HepG2 (cell line): ENCODE measurements around the gene CD83. TPM values are rescaled to one million over a fixed set of nuclear protein-coding genes. Genes with fewer than 3 reads are reported as not detected.

Experiments used
- ATAC-seq: fragments of 200-7000 bp; cut with Tn5 transposase; 3 replicates; pipeline ENCODE4 v1.9.1; 2020; ENCODE audit warnings: mild to moderate bottlenecking, moderate library complexity
- BruUV-seq: library from RNA; stranded (reverse); fragments of 400-500 nt; replicated peaks from 2 replicates; lab custom pipeline; 2021; lab: Mats Ljungman, UMichigan
- CTCF ChIA-PET: fragments of 300-600 bp; formaldehyde crosslinking; extraction: SDS; loops from one replicate; lab custom pipeline; 2021; ENCODE audit warnings: low total read pairs, inconsistent platforms, low intra/inter-chr PET ratio; lab: Yijun Ruan, JAX
- POLR2A ChIA-PET: fragments of 350-600 bp; sonication (Branson Sonifier 250); formaldehyde crosslinking; loops from one replicate; lab custom pipeline; 2020; ENCODE audit warnings: antibody characterized with exemption, inconsistent platforms; lab: Yijun Ruan, JAX
- DNase-seq: peaks from one replicate; pipeline ENCODE4 v3.0.0-alpha.2; 2015; ENCODE audit warnings: low spot score
- FAIRE-seq: peaks from 3 replicates; lab custom pipeline; 2011; peaks lifted over from hg19 to GRCh38; lab: Jason Lieb, UNC
- H2AFZ ChIP-seq: one replicate; pipeline ENCODE4 v1.6.1; 2011; ENCODE audit warnings: low read length, inconsistent platforms
- H3K27ac ChIP-seq: fragments of 300-600 bp; 3 replicates; pipeline ENCODE4 v1.8.0; 2011; ENCODE audit warnings: mixed run types, mild to moderate bottlenecking, mixed read lengths, low read length, inconsistent platforms; ENCODE audit not compliant: insufficient read depth; ENCODE audit errors: extremely low read length
- H3K27me3 ChIP-seq, 2 experiments: fragments of 200-600 bp in 1 of 2; 2 replicates in 1 of 2; 3 replicates in 1 of 2; pipeline versions ENCODE4 v1.6.0 to v1.8.0; 2011; ENCODE audit warnings: low read length in 2 of 2, mild to moderate bottlenecking in 2 of 2, moderate library complexity in 2 of 2, inconsistent platforms in 1 of 2; ENCODE audit not compliant: insufficient read depth in 2 of 2, control insufficient read depth in 1 of 2
- H3K36me3 ChIP-seq, 2 experiments: fragments of 200-600 bp in 1 of 2; replicated peaks in 1 of 2; 2 replicates in 1 of 2; 3 replicates in 1 of 2; pipeline versions ENCODE4 v1.5.1 to v1.8.0; 2011; ENCODE audit warnings: low read length in 2 of 2, inconsistent platforms in 1 of 2; ENCODE audit not compliant: insufficient read depth in 2 of 2, control insufficient read depth in 1 of 2
- H3K4me1 ChIP-seq: 2 replicates; pipeline ENCODE4 v1.5.1; 2012; ENCODE audit warnings: low read length, inconsistent platforms; ENCODE audit not compliant: insufficient read depth
- H3K4me2 ChIP-seq: 2 replicates; pipeline ENCODE4 v1.6.0; 2011; ENCODE audit warnings: low read depth, low read length, inconsistent platforms
- H3K4me3 ChIP-seq, 3 experiments: fragments of 200-600 bp in 1 of 3; sonication (generic), shearing (Covaris generic) in 1 of 3; replicated peaks in 1 of 3; 2 replicates each; pipeline ENCODE4 v1.5.1; 2011 to 2016; ENCODE audit warnings: low read length in 3 of 3, inconsistent platforms in 2 of 3, low read depth in 2 of 3, mild to moderate bottlenecking in 2 of 3, control low read depth in 1 of 3, mixed read lengths in 1 of 3; ENCODE audit not compliant: insufficient read depth in 1 of 3
- H3K79me2 ChIP-seq: one replicate; pipeline ENCODE4 v1.6.1; 2011; ENCODE audit warnings: low read length, inconsistent platforms; ENCODE audit not compliant: insufficient read depth
- H3K9ac ChIP-seq: 2 replicates; pipeline ENCODE4 v1.6.0; 2011; ENCODE audit warnings: mild to moderate bottlenecking, low read depth, low read length, inconsistent platforms; ENCODE audit not compliant: insufficient read depth
- H3K9me3 ChIP-seq: 2 replicates; pipeline ENCODE4 v1.5.1; 2012; ENCODE audit warnings: mild to moderate bottlenecking, low read length
- H4K20me1 ChIP-seq: 2 replicates; pipeline ENCODE4 v1.6.0; 2011; ENCODE audit warnings: inconsistent platforms, mild to moderate bottlenecking, low read length, moderate library complexity; ENCODE audit not compliant: insufficient read depth
- ARID3A ChIP-seq: IDR thresholded peaks from 2 replicates; pipeline ENCODE4 v1.6.1; 2012; ENCODE audit warnings: low read depth, low read length, improper control_type of control experiment
- HMG20A ChIP-seq: IDR thresholded peaks from 2 replicates; pipeline ENCODE4 v1.6.1; 2016; ENCODE audit warnings: borderline replicate concordance
- MEF2D ChIP-seq: sonication (generic); formaldehyde crosslinking; IDR thresholded peaks from 2 replicates; pipeline ENCODE4 v1.5.1; 2020; ENCODE audit warnings: mild to moderate bottlenecking, missing genetic modification reagents
- MTERF4 ChIP-seq: sonication (generic); formaldehyde crosslinking; IDR thresholded peaks from 2 replicates; pipeline ENCODE4 v1.8.0; 2023; ENCODE audit warnings: mild to moderate bottlenecking, missing genetic modification reagents
- PAX8 ChIP-seq: sonication (generic); formaldehyde crosslinking; IDR thresholded peaks from 2 replicates; pipeline ENCODE4 v1.8.0; 2022; ENCODE audit warnings: mild to moderate bottlenecking, missing genetic modification reagents, borderline replicate concordance
- SIX1 ChIP-seq: sonication (generic); formaldehyde crosslinking; IDR thresholded peaks from 2 replicates; pipeline ENCODE4 v1.4.0; 2020; ENCODE audit warnings: missing genetic modification reagents, borderline replicate concordance
- SRSF1 ChIP-seq: fragments of 200-400 bp; formaldehyde crosslinking; optimal IDR thresholded peaks from 2 replicates; pipeline ENCODE3; 2017; ENCODE audit warnings: mild to moderate bottlenecking, low read depth, low read length, moderate library complexity
- THAP8 ChIP-seq: sonication (generic); formaldehyde crosslinking; IDR thresholded peaks from 2 replicates; pipeline ENCODE4 v1.5.1; 2020; ENCODE audit warnings: missing genetic modification reagents, mild to moderate bottlenecking, borderline replicate concordance
- ZNF598 ChIP-seq: sonication (generic); formaldehyde crosslinking; IDR thresholded peaks from 2 replicates; pipeline ENCODE4 v1.5.1; 2020; ENCODE audit warnings: mild to moderate bottlenecking, missing genetic modification reagents, borderline replicate concordance
- ZNF737 ChIP-seq: sonication (generic); formaldehyde crosslinking; IDR thresholded peaks from 2 replicates; pipeline ENCODE4 v1.5.0; 2020; ENCODE audit warnings: missing genetic modification reagents, mild to moderate bottlenecking, borderline replicate concordance
- WGBS: methylation state at CpG from one replicate; pipeline ENCODE4 v1.1.6; 2017; ENCODE audit warnings: low lambda C conversion rate; 5-methylcytosine and 5-hydroxymethylcytosine counted together
- in situ Hi-C: cut with HindIII; loops from 2 replicates; pipeline ENCODE4 v1.10.0; 2017; ENCODE audit warnings: low pct_unique_long_range_greater_than_20kb; ENCODE audit not compliant: extremely low pct_ligation_motif_present
- intact Hi-C: fragments of 100-400 bp; cut with micrococcal nuclease; formaldehyde crosslinking; loops from one replicate; pipeline ENCODE4 v1.10.0; 2022; ENCODE audit not compliant: unreplicated experiment
- polyA plus RNA-seq, 8 experiments: library from polyadenylated mRNA; depleted of rRNA in 3 of 8; stranded (reverse) in 7 of 8; unstranded in 1 of 8; fragments of >200 nt; fragmentation: Illumina TruSeq in 4 of 8; extraction: Trizol in 4 of 8; gene quantifications; 2 replicates each; pipeline versions ENCODE4 v1.2.1 to v1.2.3, GENCODE V29; 2011 to 2016; ENCODE audit warnings: low read depth in 4 of 8, missing spikeins in 1 of 8, mixed read lengths in 1 of 8; ENCODE audit not compliant: insufficient read depth in 1 of 8
- total RNA-seq, 5 experiments: library from RNA; depleted of rRNA; stranded (reverse); fragments of >200 nt; fragmentation: Illumina TruSeq; extraction: Trizol; gene quantifications; 2 replicates each; pipeline ENCODE4 v1.2.3, GENCODE V29; 2016; ENCODE audit warnings: low read depth in 1 of 5
- TF ChIP-seq, protein P1 (sequence below): sonication (generic); formaldehyde crosslinking; IDR thresholded peaks from 2 replicates; pipeline ENCODE4 v1.5.0; 2020; ENCODE audit warnings: missing genetic modification reagents

The CD83 gene
- total and polyA plus RNA-seq, 2 of the 13 experiments (the other 11 are each of a cell fraction or from before 2014, with no cell fraction given), result 0.46 to 2.3 TPM

DNA sequence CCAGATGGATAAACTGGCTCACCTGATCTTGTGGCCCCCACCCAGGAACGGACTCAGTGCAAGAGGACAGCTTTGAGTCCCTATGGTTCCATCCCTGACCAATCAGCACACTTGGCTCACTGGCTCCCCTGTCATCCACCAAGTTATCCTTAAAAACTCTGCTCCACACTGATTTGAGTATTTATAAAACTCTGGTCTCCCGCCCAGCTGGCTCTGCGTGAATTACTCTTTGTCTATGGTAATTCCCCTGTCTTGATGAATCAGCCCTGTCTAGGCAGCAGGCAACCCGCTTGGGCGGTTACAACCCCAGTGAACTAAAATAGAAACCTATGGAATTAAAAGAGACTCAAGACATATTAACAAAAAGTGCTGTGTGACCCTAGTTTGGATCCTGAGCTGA, 38.1 kb upstream of the CD83 start:
- no peak overlapping the region for H3K27ac ChIP-seq
- no peak overlapping the region for H3K9ac ChIP-seq
- TF ChIP-seq MTERF4 (CRISPR knock-in tag), result no peak
- TF ChIP-seq ARID3A, result no peak
- 35% methylated on average over 4 of the region's 5 CpGs for WGBS
- no TSS peak for BruUV-seq
- peaks cover 0 to 4% of the 10 kb centered on the region in 2 experiments; a peak in 1 of 5 replicates for H3K27me3 ChIP-seq
- in situ Hi-C loops (no loop called here), intact Hi-C loops (no loop called here)
- CTCF ChIA-PET, result no interaction called here
- no peak overlapping the region for H3K4me3 ChIP-seq
- no peak for ATAC-seq
- peaks cover 8% of the 10 kb centered on the region; the same call in 1 of the 2 replicates for H3K4me1 ChIP-seq
- DNase-seq, result no peak
- FAIRE-seq, result no peak
- H3K36me3 ChIP-seq, result no peaks in the 10 kb centered on the region
- POLR2A ChIA-PET, result no interaction called here
- H3K79me2 ChIP-seq, result no peaks in the 10 kb centered on the region
- H2AFZ ChIP-seq, result no peak overlapping the region
- no peaks in the 10 kb centered on the region for H4K20me1 ChIP-seq
- H3K9me3 ChIP-seq, result no peaks in the 10 kb centered on the region
- no peak overlapping the region for H3K4me2 ChIP-seq

- H4K20me1 ChIP-seq, result no peaks in the 10 kb centered on the region
- H3K4me1 ChIP-seq, result peaks cover 4% of the 10 kb centered on the region; the same call in 1 of the 2 replicates
- H3K27me3 ChIP-seq, result peaks cover 0 to 4% of the 10 kb centered on the region in 2 experiments; a peak in 1 of 5 replicates
- no peak for FAIRE-seq
- no peak overlapping the region for H3K4me3 ChIP-seq
- 15% methylated on average over 3 of the region's 3 CpGs for WGBS
- ATAC-seq, result no peak
- ChIA-PET CTCF (no interaction called here), POLR2A (no interaction called here)
- no peak overlapping the region for H2AFZ ChIP-seq
- no peak overlapping the region for H3K9ac ChIP-seq
- in situ Hi-C loops, result no loop called here
- no peak overlapping the region for H3K4me2 ChIP-seq
- intact Hi-C loops, result no loop called here
- DNase-seq, result no peak
- H3K36me3 ChIP-seq, result no peaks in the 10 kb centered on the region
- no peak overlapping the region for H3K27ac ChIP-seq
- H3K79me2 ChIP-seq, result no peaks in the 10 kb centered on the region
- H3K9me3 ChIP-seq, result no peaks in the 10 kb centered on the region
- no TSS peak for BruUV-seq
- TF ChIP-seq ZNF737 (CRISPR knock-in tag) (no peak), ZNF598 (CRISPR knock-in tag) (no peak), PAX8 (no peak), THAP8 (CRISPR knock-in tag) (no peak), HMG20A (no peak), SRSF1 (no peak), SIX1 (CRISPR knock-in tag) (no peak), MEF2D (CRISPR knock-in tag) (no peak)
- TF ChIP-seq, protein P1, sequence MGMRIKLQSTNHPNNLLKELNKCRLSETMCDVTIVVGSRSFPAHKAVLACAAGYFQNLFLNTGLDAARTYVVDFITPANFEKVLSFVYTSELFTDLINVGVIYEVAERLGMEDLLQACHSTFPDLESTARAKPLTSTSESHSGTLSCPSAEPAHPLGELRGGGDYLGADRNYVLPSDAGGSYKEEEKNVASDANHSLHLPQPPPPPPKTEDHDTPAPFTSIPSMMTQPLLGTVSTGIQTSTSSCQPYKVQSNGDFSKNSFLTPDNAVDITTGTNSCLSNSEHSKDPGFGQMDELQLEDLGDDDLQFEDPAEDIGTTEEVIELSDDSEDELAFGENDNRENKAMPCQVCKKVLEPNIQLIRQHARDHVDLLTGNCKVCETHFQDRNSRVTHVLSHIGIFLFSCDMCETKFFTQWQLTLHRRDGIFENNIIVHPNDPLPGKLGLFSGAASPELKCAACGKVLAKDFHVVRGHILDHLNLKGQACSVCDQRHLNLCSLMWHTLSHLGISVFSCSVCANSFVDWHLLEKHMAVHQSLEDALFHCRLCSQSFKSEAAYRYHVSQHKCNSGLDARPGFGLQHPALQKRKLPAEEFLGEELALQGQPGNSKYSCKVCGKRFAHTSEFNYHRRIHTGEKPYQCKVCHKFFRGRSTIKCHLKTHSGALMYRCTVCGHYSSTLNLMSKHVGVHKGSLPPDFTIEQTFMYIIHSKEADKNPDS (CRISPR knock-in tag), result no peak
Measured at GRCh38 chr6:14079971-14080370, 37.6 kb upstream of the CD83 start.
